Upper lobe of left lung (tissue), 6 donors: ENCODE measurements around the gene C11orf65. TPM values are rescaled to one million over a fixed set of nuclear protein-coding genes. Genes with fewer than 3 reads are reported as not detected.

ENCODE experiments used
- ATAC-seq, 2 donors: fragments of 200-7000 bp; cut with Tn5 transposase; one replicate each; pipeline ENCODE4 v1.9.1; 2022; ENCODE audit warnings: mild to moderate bottlenecking in 2 of 2, moderate library complexity in 2 of 2; ENCODE audit not compliant: low FRiP score in 2 of 2
- DNase-seq, 2 donors: peaks; one replicate each; pipeline ENCODE4 v3.0.0-alpha.2; 2019 to 2020
- H3K27ac ChIP-seq, 4 donors: fragments of 200-600 bp; sonication (generic); one replicate each; pipeline ENCODE4 v1.5.1; 2016 to 2019
- H3K27me3 ChIP-seq, 4 donors: fragments of 200-600 bp; sonication (generic); one replicate each; pipeline ENCODE4 v1.5.1; 2017 to 2019
- H3K36me3 ChIP-seq, 4 donors: fragments of 200-600 bp; sonication (generic); one replicate each; pipeline ENCODE4 v1.5.1; 2016 to 2019
- H3K4me1 ChIP-seq, 4 donors: fragments of 200-600 bp; sonication (generic); one replicate each; pipeline ENCODE4 v1.5.1; 2018 to 2019
- H3K4me3 ChIP-seq, 4 donors: fragments of 200-600 bp; sonication (generic); one replicate each; pipeline ENCODE4 v1.5.1; 2017 to 2019; ENCODE audit warnings: mild to moderate bottlenecking in 2 of 4, moderate library complexity in 1 of 4
- H3K9me3 ChIP-seq, 4 donors: fragments of 200-600 bp; sonication (generic); one replicate each; pipeline ENCODE4 v1.5.1; 2018 to 2019
- CTCF ChIP-seq, 6 experiments: fragments of 450-650 bp in 4 of 6; fragments of 200-600 bp in 2 of 6; sonication (generic) in 2 of 6; IDR thresholded peaks; one replicate each; pipeline ENCODE4 v1.5.1; 2016 to 2019; ENCODE audit warnings: antibody characterized with exemption in 6 of 6
- EP300 ChIP-seq, 4 donors: sonication (generic); formaldehyde crosslinking; IDR thresholded peaks; one replicate each; pipeline ENCODE4 v1.5.1; 2017; ENCODE audit warnings: antibody characterized with exemption in 4 of 4, control low read depth in 2 of 4
- POLR2A ChIP-seq, 4 donors: fragments of 450-650 bp; IDR thresholded peaks; one replicate each; pipeline ENCODE4 v1.5.1; 2016 to 2017; ENCODE audit warnings: antibody characterized with exemption in 4 of 4, mild to moderate bottlenecking in 2 of 4
- POLR2AphosphoS5 ChIP-seq, 2 donors: sonication (generic); formaldehyde crosslinking; IDR thresholded peaks; one replicate each; pipeline ENCODE4 v1.5.1; 2017; ENCODE audit warnings: antibody characterized with exemption in 2 of 2
- WGBS, 2 donors: methylation state at CpG; one replicate each; pipeline ENCODE4 v1.1.5; 2017 to 2018; 5-methylcytosine and 5-hydroxymethylcytosine counted together
- total RNA-seq, 6 donors: library from RNA; depleted of rRNA in 4 of 6; stranded (reverse); fragments of >200 nt in 4 of 6; gene quantifications; one replicate each; pipeline versions ENCODE4 v1.1.0 to v1.2.1, GENCODE V29; 2016 to 2021
- donor health status: DM: no; HTN: no; CAD: no; lungs with moderate emphysema.
- donor health status: DM: no; HTN: yes; CAD: no; lungs with severe emphysema.

The C11orf65 gene
- total RNA-seq, 6 donors from 2014 or later, result 0.17 to 2.3 (median 1.1) TPM; not detected in 1

DNA sequence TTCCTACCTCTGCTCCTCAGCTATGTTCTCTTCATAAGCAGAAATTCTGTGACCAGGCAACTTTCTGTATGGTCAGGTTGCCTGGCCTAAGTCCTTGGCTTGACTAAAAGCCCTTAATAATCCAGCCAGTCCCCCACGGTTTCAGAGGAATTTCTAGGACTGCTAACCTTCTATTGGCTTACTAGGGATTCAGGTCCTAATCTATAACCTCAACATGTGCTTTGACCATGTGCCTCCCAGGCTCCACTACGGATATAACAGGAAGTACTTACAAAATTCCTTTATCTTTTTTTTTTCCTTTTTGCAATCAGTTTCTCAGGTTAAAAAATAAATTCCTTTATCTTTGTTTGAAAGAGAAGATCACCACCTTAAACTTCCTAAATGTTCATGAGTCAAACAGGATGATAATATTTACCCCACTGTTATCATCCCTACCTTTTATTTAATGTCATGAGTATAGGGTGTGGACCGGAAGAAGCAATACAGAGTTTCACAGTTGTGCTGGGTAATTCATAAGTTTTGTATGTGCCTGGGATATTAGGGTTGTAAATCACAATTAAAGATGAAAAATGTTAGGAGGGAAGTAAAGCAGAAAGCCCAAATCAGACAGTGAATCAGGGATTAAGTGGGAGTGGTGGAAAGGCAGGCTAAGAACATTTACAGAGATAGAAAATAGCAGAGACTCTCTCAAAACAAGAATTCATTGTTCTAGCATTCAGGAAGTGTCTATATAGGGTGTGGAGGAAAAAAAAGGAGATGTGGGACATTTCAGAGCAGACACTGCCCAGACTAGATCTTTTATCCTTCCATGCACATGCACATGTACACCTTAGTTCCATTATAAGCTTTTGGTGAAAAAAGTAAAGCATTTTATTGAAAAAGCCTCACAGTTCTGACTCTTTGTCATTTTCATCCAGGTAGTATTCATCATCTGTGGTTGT lies 41.6 kb upstream of the C11orf65 start:
- Histone ChIP-seq H3K9me3 (no peaks in the 10 kb centered on the region), H3K27me3 (no peaks in the 10 kb centered on the region), H3K4me3 (no peak overlapping the region), H3K36me3 (peaks cover 0 to 25% (median 6%) of the 10 kb centered on the region in 4 donors), H3K27ac (no peak overlapping the region), H3K4me1 (no peaks in the 10 kb centered on the region)
- ATAC-seq (no peak), DNase-seq (no peak)
- WGBS, 2 donors, result 52 to 54% methylated on average over 3 of the region's 3 CpGs
- no peak for TF ChIP-seq POLR2AphosphoS5 (IDR thresholded peaks at IDR 0.05)
- no peak for TF ChIP-seq POLR2A (IDR thresholded peaks at IDR 0.05)
- TF ChIP-seq CTCF (IDR thresholded peaks at IDR 0.05), result no peak
- TF ChIP-seq EP300 (IDR thresholded peaks at IDR 0.05), result no peak

GRCh38 chr11:108501396-108501795 lies 34.1 kb upstream of the C11orf65 start:
- no peak for TF ChIP-seq EP300 (IDR thresholded peaks at IDR 0.05)
- no peak for TF ChIP-seq CTCF (IDR thresholded peaks at IDR 0.05)
- TF ChIP-seq POLR2AphosphoS5 (IDR thresholded peaks at IDR 0.05), result no peak
- no peak for TF ChIP-seq POLR2A (IDR thresholded peaks at IDR 0.05)
- DNase-seq (no peak), ATAC-seq (no peak)
- peaks cover 6 to 16% (median 12%) of the 10 kb centered on the region in 4 donors for H3K4me1 ChIP-seq
- no peaks in the 10 kb centered on the region for H3K9me3 ChIP-seq
- no peaks in the 10 kb centered on the region for H3K36me3 ChIP-seq
- 85 to 87% methylated on average over 5 of the region's 5 CpGs for WGBS, 2 donors
- no peaks in the 10 kb centered on the region for H3K27me3 ChIP-seq
- no peak overlapping the region for H3K27ac ChIP-seq
- H3K4me3 ChIP-seq, result no peak overlapping the region

DNA sequence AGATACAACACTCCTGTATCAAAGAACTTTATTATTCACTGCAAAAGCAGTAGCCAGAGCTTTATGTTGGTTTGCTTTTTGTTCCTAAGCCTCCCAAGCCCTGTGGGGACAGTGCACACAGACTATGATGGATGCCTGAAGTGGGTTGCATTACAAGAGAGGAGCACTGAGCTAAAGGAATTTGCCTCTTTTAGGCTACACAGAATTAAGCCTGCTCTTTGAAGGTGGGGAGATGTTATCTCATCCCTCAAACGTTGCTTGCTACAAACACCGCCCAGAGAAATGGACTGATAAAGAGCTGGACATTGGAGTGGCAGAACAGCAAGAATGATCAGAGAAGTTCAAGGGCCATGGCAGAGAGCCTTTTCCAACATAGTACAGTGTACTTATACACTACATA lies 33.4 kb upstream of the C11orf65 start:
- H3K9me3 ChIP-seq, result no peaks in the 10 kb centered on the region
- DNase-seq (no peak), ATAC-seq (no peak)
- no peaks in the 10 kb centered on the region for H3K36me3 ChIP-seq
- H3K27ac ChIP-seq, result no peak overlapping the region
- TF ChIP-seq CTCF (IDR thresholded peaks at IDR 0.05), result no peak
- TF ChIP-seq POLR2AphosphoS5 (IDR thresholded peaks at IDR 0.05), result no peak
- no peak for TF ChIP-seq POLR2A (IDR thresholded peaks at IDR 0.05)
- TF ChIP-seq EP300 (IDR thresholded peaks at IDR 0.05), result no peak
- WGBS, 2 donors, result 69 to 71% methylated on average over 2 of the region's 2 CpGs
- no peaks in the 10 kb centered on the region for H3K27me3 ChIP-seq
- H3K4me1 ChIP-seq, result peaks cover 6 to 16% (median 12%) of the 10 kb centered on the region in 4 donors
- H3K4me3 ChIP-seq, result no peak overlapping the region

DNA sequence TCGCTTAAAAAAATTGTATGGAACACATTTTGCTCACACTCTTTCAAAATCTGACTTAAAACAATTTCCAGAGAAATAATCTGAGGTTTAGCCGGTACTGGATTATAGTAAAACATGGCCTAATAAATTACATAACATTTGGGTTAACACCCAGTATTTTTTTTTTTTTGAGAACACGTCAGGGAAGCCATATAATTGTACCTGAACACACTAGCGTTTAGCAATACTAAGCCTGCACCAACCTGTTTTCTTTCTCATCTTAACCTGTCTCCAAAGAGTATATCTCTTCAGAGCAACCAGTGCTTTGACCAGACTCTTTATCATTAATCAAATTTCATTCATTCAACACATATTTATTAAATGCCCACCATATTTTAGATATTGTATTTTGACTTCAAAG lies 32.8 kb upstream of the C11orf65 start:
- DNase-seq (no peak), ATAC-seq (no peak)
- TF ChIP-seq EP300 (IDR thresholded peaks at IDR 0.05) (no peak), CTCF (IDR thresholded peaks at IDR 0.05) (no peak), POLR2A (IDR thresholded peaks at IDR 0.05) (no peak), POLR2AphosphoS5 (IDR thresholded peaks at IDR 0.05) (no peak)
- Histone ChIP-seq H3K36me3 (no peaks in the 10 kb centered on the region), H3K4me3 (no peak overlapping the region), H3K27ac (no peak overlapping the region), H3K27me3 (no peaks in the 10 kb centered on the region), H3K4me1 (peaks cover 8 to 16% (median 13%) of the 10 kb centered on the region in 4 donors), H3K9me3 (no peaks in the 10 kb centered on the region)
- WGBS, 2 donors, result 91 to 93% methylated on average over 4 of the region's 4 CpGs
